Ovary (tissue), 3 donors: ENCODE results near the gene INPP4A.

Experiments used
- CTCF ChIP-seq, 3 donors: fragments of 450-650 bp in 2 of 3; fragments of 200-600 bp in 1 of 3; IDR thresholded peaks; one replicate each; pipeline versions ENCODE4 v1.5.1 to v1.8.0; 2016 to 2022; ENCODE audit warnings: antibody characterized with exemption in 3 of 3, mild to moderate bottlenecking in 1 of 3
- EP300 ChIP-seq: sonication (generic); formaldehyde crosslinking; IDR thresholded peaks from one replicate; pipeline ENCODE4 v1.6.1; 2017; ENCODE audit warnings: antibody characterized with exemption
- POLR2A ChIP-seq: fragments of 450-650 bp; IDR thresholded peaks from one replicate; pipeline ENCODE4 v1.6.1; 2017; ENCODE audit warnings: antibody characterized with exemption, mild to moderate bottlenecking, moderate library complexity
- donor health status: DM: no; HTN: no; CAD: no.

GRCh38 chr2:98419544-98419943 is 25.1 kb upstream of the INPP4A start:
- no peak for TF ChIP-seq CTCF (IDR thresholded peaks at IDR 0.05)
- TF ChIP-seq POLR2A = no peak
- TF ChIP-seq EP300 = no peak
